LNCAP (cell line): ENCODE measurements around the gene KANSL3.

ENCODE experiments used
- CTCF ChIP-seq: fragments of 450-650 bp; IDR thresholded peaks from 2 replicates; pipeline ENCODE4 v1.5.1; 2017; ENCODE audit warnings: mild to moderate bottlenecking

KANSL3 gene

GRCh38 chr2:96663829-96664228 lies 25.7 kb upstream of the KANSL3 start:
- no peak for TF ChIP-seq CTCF

- no peak for TF ChIP-seq CTCF
Observed at GRCh38 chr2:96663177-96663576, 25.1 kb upstream of the KANSL3 start.

- TF ChIP-seq CTCF = no peak
Observed at GRCh38 chr2:96662360-96662759, 24.2 kb upstream of the KANSL3 start.

- no peak for TF ChIP-seq CTCF
Observed at GRCh38 chr2:96661324-96661723, 23.2 kb upstream of the KANSL3 start.

- TF ChIP-seq CTCF = no peak
Observed at GRCh38 chr2:96656540-96656939, 18.4 kb upstream of the KANSL3 start.

GRCh38 chr2:96655526-96655925 lies 17.4 kb upstream of the KANSL3 start:
- no peak for TF ChIP-seq CTCF

- TF ChIP-seq CTCF = no peak
Observed at GRCh38 chr2:96651793-96652192, 13.7 kb upstream of the KANSL3 start.

GRCh38 chr2:96649342-96649741 lies 11.2 kb upstream of the KANSL3 start:
- no peak for TF ChIP-seq CTCF
